ENCODE measurements around the gene PFKL. TPM values are rescaled to one million over a fixed set of nuclear protein-coding genes. Genes with fewer than 3 reads are reported as not detected.

PFKL gene
- total RNA-seq, 1 donor from 2014 or later = 135 TPM

DNA sequence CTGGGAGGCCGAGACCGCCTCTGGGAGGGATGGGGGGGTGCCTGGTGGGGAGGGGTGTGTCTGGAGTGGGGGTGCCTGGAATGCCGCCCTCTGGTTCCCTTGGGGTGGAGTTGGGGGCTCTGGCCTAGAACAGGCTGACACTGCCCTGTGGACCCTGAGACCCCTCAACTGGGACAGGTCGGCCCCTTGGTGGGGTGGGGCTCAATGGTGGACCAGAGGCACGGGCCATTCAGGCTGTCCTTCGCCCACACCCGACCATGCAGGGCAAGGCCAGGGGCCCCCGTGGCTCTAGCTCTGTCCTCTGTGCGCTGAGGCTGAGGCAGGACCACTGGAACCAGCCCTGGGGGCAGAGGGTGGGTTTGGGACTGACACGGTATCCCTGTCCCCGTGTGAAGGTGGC is 14.7 kb downstream of the PFKL start:
- Mint-ChIP-seq H3K4me3 (no peak overlapping the region), H3K27ac (no peak overlapping the region), H3K4me1 (ENCODE audit: unreplicated experiment) (no peaks in the 10 kb centered on the region), H3K36me3 (peaks cover 5% of the 10 kb centered on the region), H3K9me3 (no peaks in the 10 kb centered on the region), H3K27me3 (no peaks in the 10 kb centered on the region)
- DNase-seq (ENCODE audit: extremely low spot score, unreplicated experiment) = no peak
- TF ChIP-seq, protein P1, sequence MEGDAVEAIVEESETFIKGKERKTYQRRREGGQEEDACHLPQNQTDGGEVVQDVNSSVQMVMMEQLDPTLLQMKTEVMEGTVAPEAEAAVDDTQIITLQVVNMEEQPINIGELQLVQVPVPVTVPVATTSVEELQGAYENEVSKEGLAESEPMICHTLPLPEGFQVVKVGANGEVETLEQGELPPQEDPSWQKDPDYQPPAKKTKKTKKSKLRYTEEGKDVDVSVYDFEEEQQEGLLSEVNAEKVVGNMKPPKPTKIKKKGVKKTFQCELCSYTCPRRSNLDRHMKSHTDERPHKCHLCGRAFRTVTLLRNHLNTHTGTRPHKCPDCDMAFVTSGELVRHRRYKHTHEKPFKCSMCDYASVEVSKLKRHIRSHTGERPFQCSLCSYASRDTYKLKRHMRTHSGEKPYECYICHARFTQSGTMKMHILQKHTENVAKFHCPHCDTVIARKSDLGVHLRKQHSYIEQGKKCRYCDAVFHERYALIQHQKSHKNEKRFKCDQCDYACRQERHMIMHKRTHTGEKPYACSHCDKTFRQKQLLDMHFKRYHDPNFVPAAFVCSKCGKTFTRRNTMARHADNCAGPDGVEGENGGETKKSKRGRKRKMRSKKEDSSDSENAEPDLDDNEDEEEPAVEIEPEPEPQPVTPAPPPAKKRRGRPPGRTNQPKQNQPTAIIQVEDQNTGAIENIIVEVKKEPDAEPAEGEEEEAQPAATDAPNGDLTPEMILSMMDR (conservative IDR thresholded peaks at IDR 0.05) = no peak

GRCh38 chr21:44315691-44316203 is 15.9 kb downstream of the PFKL start:
- Mint-ChIP-seq H3K4me1 (ENCODE audit: unreplicated experiment) (no peaks in the 10 kb centered on the region), H3K27ac (no peak overlapping the region), H3K36me3 (peaks cover 5% of the 10 kb centered on the region), H3K4me3 (no peak overlapping the region), H3K9me3 (no peaks in the 10 kb centered on the region), H3K27me3 (no peaks in the 10 kb centered on the region)
- TF ChIP-seq, protein P1 (conservative IDR thresholded peaks at IDR 0.05) = no peak
- DNase-seq (ENCODE audit: extremely low spot score, unreplicated experiment) = no peak

- peaks cover under 1% of the 10 kb centered on the region for H3K36me3 Mint-ChIP-seq
- H3K4me3 Mint-ChIP-seq = no peak overlapping the region
- H3K9me3 Mint-ChIP-seq = no peaks in the 10 kb centered on the region
- H3K27me3 Mint-ChIP-seq = no peaks in the 10 kb centered on the region
- TF ChIP-seq, protein P1 (conservative IDR thresholded peaks at IDR 0.05) = no peak
- DNase-seq (ENCODE audit: extremely low spot score, unreplicated experiment) = no peak
- no peaks in the 10 kb centered on the region for H3K4me1 Mint-ChIP-seq (ENCODE audit: unreplicated experiment)
- no peak overlapping the region for H3K27ac Mint-ChIP-seq
Observed at GRCh38 chr21:44316277-44316900, 16.5 kb downstream of the PFKL start.

GRCh38 chr21:44317241-44317782 is 17.5 kb downstream of the PFKL start:
- TF ChIP-seq, protein P1 (conservative IDR thresholded peaks at IDR 0.05) = no peak
- Mint-ChIP-seq H3K27ac (no peak overlapping the region), H3K9me3 (no peaks in the 10 kb centered on the region), H3K36me3 (no peaks in the 10 kb centered on the region), H3K4me1 (ENCODE audit: unreplicated experiment) (no peaks in the 10 kb centered on the region), H3K27me3 (no peaks in the 10 kb centered on the region), H3K4me3 (no peak overlapping the region)
- DNase-seq (ENCODE audit: extremely low spot score, unreplicated experiment) = no peak

- H3K27me3 Mint-ChIP-seq = no peaks in the 10 kb centered on the region
- DNase-seq (ENCODE audit: extremely low spot score, unreplicated experiment) = no peak
- TF ChIP-seq, protein P1 (conservative IDR thresholded peaks at IDR 0.05) = no peak
- no peaks in the 10 kb centered on the region for H3K36me3 Mint-ChIP-seq
- no peaks in the 10 kb centered on the region for H3K9me3 Mint-ChIP-seq
- H3K27ac Mint-ChIP-seq = no peak overlapping the region
- H3K4me3 Mint-ChIP-seq = no peak overlapping the region
- H3K4me1 Mint-ChIP-seq (ENCODE audit: unreplicated experiment) = no peaks in the 10 kb centered on the region
Observed at GRCh38 chr21:44317871-44318270, 18.0 kb downstream of the PFKL start.
